ENCODE results near the gene ARL14. TPM values are rescaled to one million over a fixed set of nuclear protein-coding genes. Genes with fewer than 3 reads are reported as not detected.

Gene ARL14
- total RNA-seq, 2 experiments from 2014 or later, result not detected

DNA sequence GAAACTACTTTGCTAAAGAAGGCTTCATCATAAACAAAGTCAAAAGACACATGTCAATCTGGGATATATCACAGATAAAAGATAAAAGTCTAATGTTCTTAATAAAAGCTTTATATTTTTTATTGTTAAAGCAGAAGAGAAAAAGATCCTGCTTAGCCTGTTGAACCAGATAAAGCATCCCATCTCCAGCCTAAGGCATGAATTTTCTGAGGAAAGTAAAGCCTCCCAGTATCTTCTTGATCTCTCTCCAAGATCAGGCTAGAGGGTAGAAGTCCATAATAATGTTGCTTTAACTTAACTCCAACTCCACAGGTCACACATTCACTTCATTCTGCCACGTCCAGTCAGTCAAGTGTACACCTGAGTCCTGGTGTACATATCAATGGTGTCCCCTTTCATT, 14.2 kb downstream of the ARL14 start:
- intact Hi-C loops (cut with DNase I, micrococcal nuclease), result no loop called here
- Histone ChIP-seq H3K4me3 (ENCODE audit: low read length) (no peak overlapping the region), H3K36me3 (ENCODE audit: insufficient read depth, low read length) (no peaks in the 10 kb centered on the region), H3K27me3 (ENCODE audit: control insufficient read depth in 1 of 2, insufficient read depth in 2 of 2, low read length in 2 of 2) (no peaks in the 10 kb centered on the region), H3K4me1 (ENCODE audit: insufficient read depth, low read length) (no peaks in the 10 kb centered on the region), H3K9me3 (ENCODE audit: control insufficient read depth in 1 of 2, insufficient read depth in 1 of 2, low read length in 2 of 2) (no peaks in the 10 kb centered on the region), H3K27ac (ENCODE audit: low read depth in 1 of 2, low read length in 2 of 2) (no peak overlapping the region)
- Mint-ChIP-seq H3K4me3 (no peak overlapping the region), H3K36me3 (ENCODE audit: low read depth) (no peaks in the 10 kb centered on the region), H3K9me3 (no peaks in the 10 kb centered on the region), H3K4me1 (ENCODE audit: low read depth) (no peaks in the 10 kb centered on the region), H3K27me3 (no peaks in the 10 kb centered on the region), H3K27ac (no peak overlapping the region)
- CTCF ChIA-PET, result no interaction called here
- DNase-seq (no peak), ATAC-seq (ENCODE audit: poor library complexity) (no peak)
- TF ChIP-seq, protein P1, sequence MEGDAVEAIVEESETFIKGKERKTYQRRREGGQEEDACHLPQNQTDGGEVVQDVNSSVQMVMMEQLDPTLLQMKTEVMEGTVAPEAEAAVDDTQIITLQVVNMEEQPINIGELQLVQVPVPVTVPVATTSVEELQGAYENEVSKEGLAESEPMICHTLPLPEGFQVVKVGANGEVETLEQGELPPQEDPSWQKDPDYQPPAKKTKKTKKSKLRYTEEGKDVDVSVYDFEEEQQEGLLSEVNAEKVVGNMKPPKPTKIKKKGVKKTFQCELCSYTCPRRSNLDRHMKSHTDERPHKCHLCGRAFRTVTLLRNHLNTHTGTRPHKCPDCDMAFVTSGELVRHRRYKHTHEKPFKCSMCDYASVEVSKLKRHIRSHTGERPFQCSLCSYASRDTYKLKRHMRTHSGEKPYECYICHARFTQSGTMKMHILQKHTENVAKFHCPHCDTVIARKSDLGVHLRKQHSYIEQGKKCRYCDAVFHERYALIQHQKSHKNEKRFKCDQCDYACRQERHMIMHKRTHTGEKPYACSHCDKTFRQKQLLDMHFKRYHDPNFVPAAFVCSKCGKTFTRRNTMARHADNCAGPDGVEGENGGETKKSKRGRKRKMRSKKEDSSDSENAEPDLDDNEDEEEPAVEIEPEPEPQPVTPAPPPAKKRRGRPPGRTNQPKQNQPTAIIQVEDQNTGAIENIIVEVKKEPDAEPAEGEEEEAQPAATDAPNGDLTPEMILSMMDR (IDR thresholded peaks at IDR 0.05), result no peak
- POLR2A ChIA-PET, result no interaction called here

DNA sequence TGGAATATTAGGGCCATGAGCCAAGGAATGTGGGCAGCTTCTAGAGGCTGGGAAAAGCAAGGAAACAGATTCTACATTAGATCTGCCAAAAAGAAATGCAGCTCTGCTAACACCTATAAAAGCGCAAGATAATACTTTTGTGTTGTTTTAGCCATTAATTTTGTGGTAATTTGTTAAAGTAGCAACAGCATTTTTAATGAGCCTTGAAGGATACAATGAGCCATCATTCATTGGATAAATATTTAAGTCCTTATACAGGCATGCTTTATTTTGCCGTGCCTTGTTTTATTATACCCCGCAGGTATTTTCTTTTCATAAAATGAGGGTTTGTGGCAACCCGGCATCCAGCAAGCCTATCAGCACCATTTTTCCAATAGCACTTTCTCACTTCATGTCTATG, 15.0 kb downstream of the ARL14 start:
- no peak for DNase-seq
- CTCF ChIA-PET, result no interaction called here
- H3K36me3 ChIP-seq (ENCODE audit: insufficient read depth, low read length), result no peaks in the 10 kb centered on the region
- intact Hi-C loops (cut with DNase I, micrococcal nuclease), result no loop called here
- POLR2A ChIA-PET, result no interaction called here
- TF ChIP-seq, protein P1 (IDR thresholded peaks at IDR 0.05), result no peak
- H3K27me3 ChIP-seq (ENCODE audit: control insufficient read depth in 1 of 2, insufficient read depth in 2 of 2, low read length in 2 of 2), result no peaks in the 10 kb centered on the region
- Mint-ChIP-seq H3K9me3 (no peaks in the 10 kb centered on the region), H3K36me3 (ENCODE audit: low read depth) (no peaks in the 10 kb centered on the region), H3K27ac (no peak overlapping the region), H3K4me1 (ENCODE audit: low read depth) (no peaks in the 10 kb centered on the region), H3K4me3 (no peak overlapping the region), H3K27me3 (no peaks in the 10 kb centered on the region)
- no peaks in the 10 kb centered on the region for H3K4me1 ChIP-seq (ENCODE audit: insufficient read depth, low read length)
- H3K9me3 ChIP-seq (ENCODE audit: control insufficient read depth in 1 of 2, insufficient read depth in 1 of 2, low read length in 2 of 2), result no peaks in the 10 kb centered on the region
- no peak for ATAC-seq (ENCODE audit: poor library complexity)
- no peak overlapping the region for H3K27ac ChIP-seq (ENCODE audit: low read depth in 1 of 2, low read length in 2 of 2)
- no peak overlapping the region for H3K4me3 ChIP-seq (ENCODE audit: low read length)

DNA sequence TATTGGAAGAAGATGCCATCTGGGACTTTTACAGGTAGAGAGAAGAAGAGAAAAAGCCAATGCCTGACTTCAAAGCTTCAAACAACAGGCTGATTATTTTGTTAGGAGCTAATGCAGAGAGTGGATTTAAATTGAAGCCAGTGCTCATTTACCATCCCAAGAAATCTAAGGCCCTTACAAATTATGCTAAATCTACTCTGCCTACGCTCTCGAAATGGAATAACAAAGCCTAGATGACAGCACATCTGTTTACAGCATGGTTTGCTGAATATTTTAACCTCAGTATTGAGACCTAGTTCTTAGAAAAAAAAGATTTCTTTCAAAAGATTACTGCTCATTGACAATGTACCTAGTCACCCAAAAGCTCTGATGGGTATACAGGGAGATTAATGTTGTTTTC, 16.2 kb downstream of the ARL14 start:
- Mint-ChIP-seq H3K27me3 (no peaks in the 10 kb centered on the region), H3K4me1 (ENCODE audit: low read depth) (no peaks in the 10 kb centered on the region), H3K9me3 (no peaks in the 10 kb centered on the region), H3K27ac (no peak overlapping the region), H3K36me3 (ENCODE audit: low read depth) (no peaks in the 10 kb centered on the region), H3K4me3 (no peak overlapping the region)
- Histone ChIP-seq H3K4me1 (ENCODE audit: insufficient read depth, low read length) (no peaks in the 10 kb centered on the region), H3K9me3 (ENCODE audit: control insufficient read depth in 1 of 2, insufficient read depth in 1 of 2, low read length in 2 of 2) (no peaks in the 10 kb centered on the region), H3K27me3 (ENCODE audit: control insufficient read depth in 1 of 2, insufficient read depth in 2 of 2, low read length in 2 of 2) (no peaks in the 10 kb centered on the region), H3K4me3 (ENCODE audit: low read length) (no peak overlapping the region), H3K27ac (ENCODE audit: low read depth in 1 of 2, low read length in 2 of 2) (no peak overlapping the region), H3K36me3 (ENCODE audit: insufficient read depth, low read length) (no peaks in the 10 kb centered on the region)
- intact Hi-C loops (cut with DNase I, micrococcal nuclease), result no loop called here
- TF ChIP-seq, protein P1 (IDR thresholded peaks at IDR 0.05), result no peak
- ATAC-seq (ENCODE audit: poor library complexity) (no peak), DNase-seq (no peak)
- POLR2A ChIA-PET, result no interaction called here
- CTCF ChIA-PET, result no interaction called here
